ACC112 (cell line): ENCODE data around the gene PDK2.

Experiments
- H2AFZ ChIP-seq: fragments of 200-600 bp; sonication (generic); one replicate; pipeline ENCODE4 v1.6.0; 2017; ENCODE audit warnings: antibody characterized with exemption, low read length; ENCODE audit not compliant: unreplicated experiment
- H3K27ac ChIP-seq: fragments of 200-600 bp; sonication (generic); 2 replicates; pipeline ENCODE4 v1.5.1; 2014; ENCODE audit warnings: low read depth, mild to moderate bottlenecking, antibody characterized with exemption, low read length, moderate library complexity
- H3K27me3 ChIP-seq: fragments of 200-600 bp; sonication (generic); 2 replicates; pipeline ENCODE4 v1.6.1; 2014; ENCODE audit warnings: mild to moderate bottlenecking, antibody characterized with exemption, low read length, moderate library complexity, mixed read lengths; ENCODE audit not compliant: insufficient read depth
- H3K36me3 ChIP-seq: fragments of 200-600 bp; sonication (generic); 2 replicates; pipeline ENCODE4 v1.6.1; 2016; ENCODE audit warnings: mild to moderate bottlenecking, antibody characterized with exemption, low read length, moderate library complexity, mixed read lengths; ENCODE audit not compliant: insufficient read depth
- H3K4me1 ChIP-seq: fragments of 200-600 bp; sonication (generic); one replicate; pipeline ENCODE4 v1.6.1; 2016; ENCODE audit warnings: low read length, mixed read lengths; ENCODE audit not compliant: insufficient read depth, unreplicated experiment, control insufficient read depth
- H3K4me3 ChIP-seq: fragments of 200-600 bp; sonication (generic); 2 replicates; pipeline ENCODE4 v1.5.1; 2014; ENCODE audit warnings: mild to moderate bottlenecking, low read depth, low read length
- H3K79me2 ChIP-seq: fragments of 200-600 bp; sonication (generic); one replicate; pipeline ENCODE4 v1.6.0; 2016; ENCODE audit warnings: low read length; ENCODE audit not compliant: control insufficient read depth, unreplicated experiment, insufficient read depth

Gene PDK2

GRCh38 chr17:50090971-50091917 lies 3.9 kb upstream of the PDK2 start:
- no peaks in the 10 kb centered on the region for H3K27me3 ChIP-seq
- peaks cover 9% of the 10 kb centered on the region for H3K4me1 ChIP-seq
- 0 out of 2 replicates have a peak overlapping the region, but pooled peaks have one; percentile 1 for H3K27ac ChIP-seq
- peaks cover 18% of the 10 kb centered on the region; the same call in 1 of the 2 replicates for H3K36me3 ChIP-seq
- no peak overlapping the region for H2AFZ ChIP-seq
- H3K79me2 ChIP-seq = no peaks in the 10 kb centered on the region
- no peak overlapping the region for H3K4me3 ChIP-seq

- H3K4me1 ChIP-seq = peaks cover 9% of the 10 kb centered on the region
- H2AFZ ChIP-seq = no peak overlapping the region
- H3K79me2 ChIP-seq = no peaks in the 10 kb centered on the region
- H3K27me3 ChIP-seq = no peaks in the 10 kb centered on the region
- H3K27ac ChIP-seq = 0 out of 2 replicates have a peak overlapping the region, but pooled peaks have one; percentile 1
- no peak overlapping the region for H3K4me3 ChIP-seq
- H3K36me3 ChIP-seq = peaks cover 18% of the 10 kb centered on the region; the same call in 1 of the 2 replicates
Observed at GRCh38 chr17:50091918-50092285, 3.2 kb upstream of the PDK2 start.

DNA sequence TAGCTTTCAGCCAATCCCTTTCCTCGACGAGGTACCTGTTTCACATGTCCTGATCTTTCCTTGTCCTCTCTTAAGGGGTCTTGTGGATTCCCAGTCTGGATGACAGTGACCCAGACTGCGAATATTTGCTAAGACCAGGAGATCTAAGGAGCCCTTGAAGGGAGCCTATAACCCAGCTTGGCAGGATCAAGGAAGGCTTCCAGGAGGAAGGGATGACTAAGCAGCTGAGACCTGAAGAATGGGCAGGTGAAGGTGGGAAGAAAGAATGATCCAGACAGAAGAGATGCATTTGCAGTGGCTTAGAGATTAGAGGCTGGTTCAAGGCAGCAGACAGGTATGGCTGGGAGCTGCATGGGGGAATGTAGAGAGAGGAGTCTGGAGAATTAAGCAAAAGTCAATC lies 1.9 kb upstream of the PDK2 start:
- Histone ChIP-seq H3K27ac (no peak overlapping the region), H3K27me3 (no peaks in the 10 kb centered on the region), H3K36me3 (peaks cover 8% of the 10 kb centered on the region; the same call in 1 of the 2 replicates), H3K79me2 (no peaks in the 10 kb centered on the region), H2AFZ (no peak overlapping the region), H3K4me1 (peaks cover 9% of the 10 kb centered on the region), H3K4me3 (no peak overlapping the region)

GRCh38 chr17:50093807-50094206 lies 1.3 kb upstream of the PDK2 start:
- peaks cover 9% of the 10 kb centered on the region for H3K4me1 ChIP-seq
- H3K27me3 ChIP-seq = no peaks in the 10 kb centered on the region
- no peak overlapping the region for H2AFZ ChIP-seq
- H3K4me3 ChIP-seq = no peak overlapping the region
- H3K36me3 ChIP-seq = peaks cover 3% of the 10 kb centered on the region; the same call in 1 of the 2 replicates
- no peaks in the 10 kb centered on the region for H3K79me2 ChIP-seq
- 0 out of 2 replicates have a peak overlapping the region, but pooled peaks have one; percentile 5 for H3K27ac ChIP-seq

DNA sequence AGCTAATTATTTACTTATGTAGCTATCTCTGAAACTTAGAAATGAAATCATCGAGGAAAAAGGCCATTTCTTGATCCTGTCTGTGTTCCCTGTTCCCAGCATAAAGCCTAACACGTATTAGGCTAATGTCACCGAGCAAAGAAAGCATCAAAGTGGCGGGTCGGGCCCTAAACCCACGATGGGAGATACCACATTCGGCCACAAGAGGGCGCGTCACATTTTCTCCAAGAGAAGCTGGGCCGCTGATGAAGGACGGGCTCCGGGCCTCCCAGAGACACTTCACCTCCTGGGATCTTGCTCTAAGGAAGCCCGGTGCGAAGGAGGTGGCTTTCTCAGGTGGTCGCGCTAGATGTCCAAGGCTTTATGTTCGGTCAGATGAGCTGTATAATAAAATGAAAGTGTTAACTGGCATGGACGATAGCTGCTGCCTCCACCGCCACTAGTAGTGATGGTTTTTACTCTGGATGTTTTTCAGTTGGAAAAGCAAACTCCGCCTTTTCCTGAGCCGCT lies 853 bp upstream of the PDK2 start:
- Histone ChIP-seq H3K27me3 (no peaks in the 10 kb centered on the region), H2AFZ (peak overlapping the region; percentile 70), H3K27ac (peak overlapping the region; percentile 26)

DNA sequence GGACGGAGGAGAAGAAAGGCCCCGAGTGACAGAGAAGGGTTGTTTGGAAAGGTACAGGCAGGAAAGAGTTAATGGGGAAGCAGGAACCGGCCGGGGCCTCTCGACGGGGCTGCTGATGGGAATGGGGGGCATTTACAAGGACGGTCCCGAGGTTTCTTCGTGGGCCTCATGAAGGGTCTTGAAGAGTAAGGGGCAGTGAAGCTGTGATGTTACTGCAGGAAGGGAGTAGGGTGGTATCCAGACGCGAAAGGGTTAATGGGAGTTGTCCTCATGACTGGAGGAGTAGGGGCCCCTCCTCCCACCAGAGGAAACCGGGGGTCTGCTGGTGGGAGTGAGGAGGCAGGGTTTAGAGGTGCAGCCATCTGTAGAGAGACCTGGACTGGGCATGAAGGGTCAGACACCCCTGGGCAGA lies 481 bp downstream of the PDK2 start:
- Histone ChIP-seq H3K4me1 (peaks cover 9% of the 10 kb centered on the region), H2AFZ (peak overlapping the region; percentile 94), H3K27me3 (no peaks in the 10 kb centered on the region), H3K36me3 (no peaks in the 10 kb centered on the region), H3K4me3 (peak overlapping the region; percentile 83), H3K27ac (no peak overlapping the region), H3K79me2 (no peaks in the 10 kb centered on the region)

More for the DNA sequence above, 853 bp upstream of the PDK2 start:
- no peaks in the 10 kb centered on the region for H3K79me2 ChIP-seq
- H3K4me1 ChIP-seq = peaks cover 9% of the 10 kb centered on the region
- H3K4me3 ChIP-seq = peak overlapping the region; percentile 83
- no peaks in the 10 kb centered on the region for H3K36me3 ChIP-seq

DNA sequence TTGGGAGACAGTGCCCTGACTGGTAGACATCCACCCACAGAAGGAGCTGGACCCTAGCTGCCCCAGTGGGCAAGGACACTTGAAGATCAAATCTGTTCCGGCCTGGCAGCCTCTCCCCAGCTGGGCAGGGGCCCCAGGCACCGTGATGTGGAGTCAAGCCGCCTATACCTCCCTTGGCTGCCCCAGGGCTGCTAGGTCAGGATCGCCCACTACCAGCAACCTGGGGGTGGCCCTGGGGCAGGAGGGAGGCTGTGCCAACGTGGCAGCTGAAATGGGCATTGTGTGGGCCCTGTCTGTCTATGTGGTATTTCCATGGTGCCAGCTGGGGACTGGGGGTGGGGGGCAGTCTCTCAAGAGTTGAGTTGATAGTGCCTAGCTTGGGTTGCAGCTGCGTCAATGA lies 941 bp downstream of the PDK2 start:
- Histone ChIP-seq H3K36me3 (no peaks in the 10 kb centered on the region), H3K79me2 (no peaks in the 10 kb centered on the region), H2AFZ (peak overlapping the region; percentile 94), H3K27ac (no peak overlapping the region), H3K4me3 (peak overlapping the region; percentile 83), H3K4me1 (peaks cover 9% of the 10 kb centered on the region), H3K27me3 (no peaks in the 10 kb centered on the region)

- H3K27me3 ChIP-seq = no peaks in the 10 kb centered on the region
- H2AFZ ChIP-seq = no peak overlapping the region
- H3K36me3 ChIP-seq = no peaks in the 10 kb centered on the region
- H3K4me3 ChIP-seq = no peak overlapping the region
- H3K79me2 ChIP-seq = no peaks in the 10 kb centered on the region
- H3K27ac ChIP-seq = no peak overlapping the region
- peaks cover 14% of the 10 kb centered on the region for H3K4me1 ChIP-seq
Observed at GRCh38 chr17:50096758-50097157, 1.6 kb downstream of the PDK2 start.

- H2AFZ ChIP-seq = no peak overlapping the region
- H3K79me2 ChIP-seq = no peaks in the 10 kb centered on the region
- no peaks in the 10 kb centered on the region for H3K36me3 ChIP-seq
- H3K4me3 ChIP-seq = no peak overlapping the region
- H3K4me1 ChIP-seq = peaks cover 21% of the 10 kb centered on the region
- no peaks in the 10 kb centered on the region for H3K27me3 ChIP-seq
- no peak overlapping the region for H3K27ac ChIP-seq
Observed at GRCh38 chr17:50097455-50097854, 2.3 kb downstream of the PDK2 start.

DNA sequence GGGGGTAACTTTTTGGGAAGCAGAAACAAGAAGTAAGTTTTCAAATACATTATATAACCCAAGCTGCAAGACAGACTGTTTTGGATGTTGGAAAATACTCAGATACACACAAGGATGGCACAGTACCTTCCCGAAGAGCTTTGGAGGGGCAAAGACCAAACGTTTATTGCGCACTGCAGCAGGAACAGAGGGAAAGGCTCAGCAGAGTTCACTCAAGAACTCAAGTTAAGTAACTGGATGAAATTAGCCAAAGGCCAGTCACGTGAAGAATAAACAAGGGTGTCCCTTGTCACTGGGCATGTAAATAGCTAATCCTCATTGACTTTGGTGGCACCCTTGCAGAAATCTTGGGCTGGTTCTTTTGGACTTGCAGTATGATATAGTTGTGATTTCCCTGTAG lies 2.8 kb downstream of the PDK2 start:
- H3K4me1 ChIP-seq = peaks cover 22% of the 10 kb centered on the region
- H2AFZ ChIP-seq = no peak overlapping the region
- no peak overlapping the region for H3K27ac ChIP-seq
- H3K4me3 ChIP-seq = no peak overlapping the region
- no peaks in the 10 kb centered on the region for H3K27me3 ChIP-seq
- H3K36me3 ChIP-seq = no peaks in the 10 kb centered on the region
- H3K79me2 ChIP-seq = no peaks in the 10 kb centered on the region

- H3K27ac ChIP-seq = no peak overlapping the region
- no peaks in the 10 kb centered on the region for H3K79me2 ChIP-seq
- H3K36me3 ChIP-seq = no peaks in the 10 kb centered on the region
- H3K4me3 ChIP-seq = no peak overlapping the region
- H3K4me1 ChIP-seq = peaks cover 22% of the 10 kb centered on the region
- no peak overlapping the region for H2AFZ ChIP-seq
- no peaks in the 10 kb centered on the region for H3K27me3 ChIP-seq
Observed at GRCh38 chr17:50098583-50098982, 3.4 kb downstream of the PDK2 start.
